Progenitor cell of endocrine pancreas (in vitro differentiated cells): ENCODE measurements around the gene CUL4B. TPM values are rescaled to one million over a fixed set of nuclear protein-coding genes. Genes with fewer than 3 reads are reported as not detected.

ENCODE experiments used
- DNase-seq: peaks from one replicate; pipeline ENCODE4 v3.0.0; 2021; ENCODE audit warnings: low spot score; ENCODE audit not compliant: unreplicated experiment
- H3K27ac Mint-ChIP-seq: 2 replicates; pipeline ENCODE4 v1.8.0; 2021; ENCODE audit warnings: mild to moderate bottlenecking, moderate library complexity, mixed read lengths
- H3K27me3 Mint-ChIP-seq: 2 replicates; pipeline ENCODE4 v1.8.0; 2021; ENCODE audit warnings: mixed read lengths
- H3K36me3 Mint-ChIP-seq: 2 replicates; pipeline ENCODE4 v1.8.0; 2022; ENCODE audit warnings: mixed read lengths; ENCODE audit not compliant: insufficient read depth
- H3K4me1 Mint-ChIP-seq: 2 replicates; pipeline ENCODE4 v1.8.0; 2021; ENCODE audit warnings: low read depth, mixed read lengths
- H3K4me3 Mint-ChIP-seq: 2 replicates; pipeline ENCODE4 v1.8.0; 2021; ENCODE audit warnings: low read depth, mild to moderate bottlenecking, moderate library complexity, mixed read lengths
- H3K9me3 Mint-ChIP-seq: 2 replicates; pipeline ENCODE4 v1.8.0; 2021; ENCODE audit warnings: low read depth, mixed read lengths
- CTCF ChIP-seq: fragments of 200-600 bp; sonication (generic); IDR thresholded peaks from one replicate; pipeline ENCODE4 v1.5.0; 2021; ENCODE audit warnings: antibody characterized with exemption, mild to moderate bottlenecking; ENCODE audit not compliant: unreplicated experiment
- total RNA-seq: library from RNA; stranded (reverse); gene quantifications from 2 replicates; pipeline ENCODE4 v1.2.1, GENCODE V29; 2021

The CUL4B gene
- total RNA-seq, 1 donor from 2014 or later: 61.3 TPM

DNA sequence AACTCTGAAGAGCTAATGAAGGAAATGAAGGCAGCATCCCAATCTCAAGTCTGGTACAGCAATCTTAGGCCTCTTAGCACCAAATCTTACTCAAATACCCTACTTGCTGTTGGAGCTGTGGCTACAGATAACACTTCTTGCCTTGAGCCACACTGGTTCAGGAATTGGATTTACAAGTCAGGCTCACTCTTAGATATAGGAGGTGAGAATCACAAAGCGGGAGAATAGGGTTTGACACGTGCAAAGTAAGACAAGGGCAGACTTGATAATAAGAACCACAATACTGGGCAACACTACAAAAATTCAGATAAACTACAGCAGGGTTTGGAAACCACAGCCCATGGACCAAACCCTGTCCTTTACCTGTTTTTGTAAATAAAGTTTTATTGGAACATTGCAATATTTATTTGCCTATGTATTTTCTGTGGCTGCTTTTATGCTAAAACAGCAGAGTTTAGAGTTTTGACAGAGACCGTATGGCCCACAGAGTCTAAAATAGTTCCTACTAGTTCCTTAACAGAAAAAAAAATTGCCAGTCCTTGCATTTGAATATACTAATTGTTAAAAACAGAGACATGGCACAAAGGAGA, 9.3 kb upstream of the CUL4B start:
- Mint-ChIP-seq H3K4me1 (no peaks in the 10 kb centered on the region), H3K27me3 (no peaks in the 10 kb centered on the region), H3K9me3 (peaks cover 14% of the 10 kb centered on the region), H3K27ac (no peak overlapping the region), H3K36me3 (no peaks in the 10 kb centered on the region), H3K4me3 (no peak overlapping the region)
- no peak for DNase-seq
- no peak for TF ChIP-seq CTCF

GRCh38 chrX:120568609-120569008, 7.8 kb upstream of the CUL4B start:
- H3K27ac Mint-ChIP-seq: no peak overlapping the region
- H3K36me3 Mint-ChIP-seq: no peaks in the 10 kb centered on the region
- DNase-seq: no peak
- H3K9me3 Mint-ChIP-seq: peaks cover 9% of the 10 kb centered on the region
- H3K4me3 Mint-ChIP-seq: no peak overlapping the region
- no peak for TF ChIP-seq CTCF
- no peaks in the 10 kb centered on the region for H3K27me3 Mint-ChIP-seq
- H3K4me1 Mint-ChIP-seq: peaks cover under 1% of the 10 kb centered on the region

- Mint-ChIP-seq H3K36me3 (no peaks in the 10 kb centered on the region), H3K4me1 (peaks cover 3% of the 10 kb centered on the region), H3K4me3 (no peak overlapping the region), H3K9me3 (peaks cover 9% of the 10 kb centered on the region), H3K27ac (no peak overlapping the region), H3K27me3 (no peaks in the 10 kb centered on the region)
- TF ChIP-seq CTCF: no peak
- DNase-seq: no peak
Measured at GRCh38 chrX:120568035-120568434, 7.3 kb upstream of the CUL4B start.

DNA sequence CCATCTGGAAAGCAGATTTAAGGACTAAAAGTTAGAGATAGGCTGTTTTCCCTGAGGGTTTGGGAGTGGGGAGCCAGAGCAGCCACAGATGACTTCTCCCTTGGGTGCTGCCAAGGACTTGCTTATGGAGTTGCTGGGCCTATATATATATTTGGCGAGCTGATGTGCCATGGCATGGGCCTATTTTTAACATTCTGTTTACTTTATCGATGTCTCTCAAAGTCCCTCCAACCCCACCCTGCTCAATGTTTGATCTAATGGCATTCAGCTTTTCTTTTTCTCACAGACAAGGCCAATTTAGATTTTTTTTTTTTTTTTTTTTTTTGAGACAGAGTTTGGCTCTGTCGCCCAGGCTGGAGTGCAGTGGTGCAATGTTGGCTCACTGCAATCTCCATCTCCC, 6.1 kb upstream of the CUL4B start:
- peaks cover 7% of the 10 kb centered on the region for H3K4me1 Mint-ChIP-seq
- TF ChIP-seq CTCF: no peak
- H3K36me3 Mint-ChIP-seq: peaks cover 2% of the 10 kb centered on the region
- no peaks in the 10 kb centered on the region for H3K27me3 Mint-ChIP-seq
- DNase-seq: no peak
- H3K9me3 Mint-ChIP-seq: peaks cover 12% of the 10 kb centered on the region
- no peak overlapping the region for H3K27ac Mint-ChIP-seq
- H3K4me3 Mint-ChIP-seq: no peak overlapping the region

GRCh38 chrX:120564925-120565324, 4.2 kb upstream of the CUL4B start:
- Mint-ChIP-seq H3K4me1 (peaks cover 7% of the 10 kb centered on the region), H3K27me3 (no peaks in the 10 kb centered on the region), H3K36me3 (peaks cover 2% of the 10 kb centered on the region), H3K4me3 (no peak overlapping the region), H3K9me3 (peaks cover 10% of the 10 kb centered on the region), H3K27ac (no peak overlapping the region)
- DNase-seq: no peak
- TF ChIP-seq CTCF: no peak
